ENCODE results near the gene OR51F2. TPM values are rescaled to one million over a fixed set of nuclear protein-coding genes. Genes with fewer than 3 reads are reported as not detected.

Gene OR51F2
- total and polyA plus RNA-seq, 9 of the 15 experiments (the other 6 are each of a cell fraction or from before 2014, with no cell fraction given), result not detected

GRCh38 chr11:4863876-4864275 lies 42.8 kb downstream of the OR51F2 start (continued):
- TF ChIP-seq MEF2D (tag; conservative IDR thresholded peaks at IDR 0.05; ENCODE audit: low read depth), result no peak
- TF ChIP-seq ZNF583 (CRISPR knock-in tag; IDR thresholded peaks at IDR 0.05), result no peak
- no peak for TF ChIP-seq VEZF1 (CRISPR knock-in tag; IDR thresholded peaks at IDR 0.05)

GRCh38 chr11:4865855-4866254 lies 44.7 kb downstream of the OR51F2 start:
- H3K79me2 ChIP-seq (ENCODE audit: control insufficient read depth, insufficient read depth, low read length), result no peaks in the 10 kb centered on the region
- no peak overlapping the region for H3K4me3 ChIP-seq
- DNase-seq (ENCODE audit: extremely low read depth in 1 of 4, low spot score in 3 of 4), result no peak
- no peaks in the 10 kb centered on the region for H3K9me3 ChIP-seq (replicated peaks; ENCODE audit: control insufficient read depth, insufficient read depth, low read depth, low read length)
- ChIA-PET CTCF (ENCODE audit: low intra/inter-chr PET ratio) (no interaction called here), POLR2A (no interaction called here)
- no peaks in the 10 kb centered on the region for H3K36me3 ChIP-seq (ENCODE audit: control insufficient read depth, insufficient read depth, low read length)
- in situ Hi-C loops (cut with MboI), result no loop called here
- no peak for FAIRE-seq
- no peaks in the 10 kb centered on the region for H3K27me3 ChIP-seq (ENCODE audit: control insufficient read depth in 2 of 2, insufficient read depth in 2 of 2, low read length in 2 of 2)
- no peak overlapping the region for H3K9ac ChIP-seq (ENCODE audit: insufficient read depth in 1 of 2, low read depth in 2 of 2, low read length in 2 of 2)
- H3K27ac ChIP-seq (ENCODE audit: extremely low read depth, low read depth, low read length), result no peak overlapping the region
- BruUV-seq (replicated peaks), result no TSS peak
- 0% methylated on average over 1 of the region's 1 CpG for WGBS (ENCODE audit: insufficient coverage, low coverage, missing lambda C conversion rate)
- H3K4me1 ChIP-seq (replicated peaks in 1 of 2; ENCODE audit: control insufficient read depth in 2 of 2, insufficient read depth in 2 of 2, low read length in 2 of 2), result no peaks in the 10 kb centered on the region
- no peak overlapping the region for H3K4me2 ChIP-seq (ENCODE audit: insufficient read depth, low read length)
- H2AFZ ChIP-seq (ENCODE audit: low read depth, low read length), result no peak overlapping the region
- no peak for ATAC-seq
- intact Hi-C loops (cut with micrococcal nuclease), result loop anchor here (10.0 kb wide), 1 partner anchor 139 kb away; no protein-coding TSS in a partner anchor
- no peaks in the 10 kb centered on the region for H4K20me1 ChIP-seq (replicated peaks; ENCODE audit: control insufficient read depth, insufficient read depth, low read length)
- H3K9me1 ChIP-seq (ENCODE audit: control insufficient read depth, insufficient read depth, low read length), result no peaks in the 10 kb centered on the region
- no peak for TF ChIP-seq RBM25 (IDR thresholded peaks at IDR 0.05; ENCODE audit: low read depth, low read length, severe bottlenecking)
- no peak for TF ChIP-seq HIVEP1 (CRISPR knock-in tag; IDR thresholded peaks at IDR 0.05)
- no peak for TF ChIP-seq SP1 (CRISPR knock-in tag; IDR thresholded peaks at IDR 0.05)
- no peak for TF ChIP-seq KDM4B (IDR thresholded peaks at IDR 0.05; ENCODE audit: borderline replicate concordance in 2 of 2, low read depth in 1 of 2)
- TF ChIP-seq POLR3A (IDR thresholded peaks at IDR 0.05; ENCODE audit: borderline replicate concordance, extremely low read depth, insufficient read depth, insufficient read length), result no peak
- TF ChIP-seq HNRNPK (IDR thresholded peaks at IDR 0.05; ENCODE audit: low read depth, low read length, poor library complexity, severe bottlenecking), result no peak
- TF ChIP-seq ETS2 (tag; IDR thresholded peaks at IDR 0.05; ENCODE audit: borderline replicate concordance, poor library complexity, severe bottlenecking), result no peak
- TF ChIP-seq ERF (CRISPR knock-in tag; IDR thresholded peaks at IDR 0.05), result no peak
- no peak for TF ChIP-seq ZNF512 (tag; IDR thresholded peaks at IDR 0.05)
- no peak for TF ChIP-seq ATF1 (CRISPR knock-in tag; IDR thresholded peaks at IDR 0.05)
- no peak for TF ChIP-seq ATF1 (tag; IDR thresholded peaks at IDR 0.05)
- TF ChIP-seq U2AF1 (optimal IDR thresholded peaks at IDR 0.05; ENCODE audit: low read depth, low read length), result no peak
- TF ChIP-seq CBX2 (IDR thresholded peaks at IDR 0.05; ENCODE audit: insufficient read depth, low read length, poor library complexity, severe bottlenecking), result no peak
- TF ChIP-seq KDM2B (CRISPR knock-in tag; IDR thresholded peaks at IDR 0.05), result no peak
- no peak for TF ChIP-seq RHOXF2B (CRISPR knock-in tag; conservative IDR thresholded peaks at IDR 0.05)

Measured in K562 (cell line).